ENCODE results near the gene SLC38A6. TPM values are rescaled to one million over a fixed set of nuclear protein-coding genes. Genes with fewer than 3 reads are reported as not detected.

The SLC38A6 gene
- total RNA-seq, 6 experiments from 2014 or later: 9.7 to 13.8 (median 11.1) TPM

DNA sequence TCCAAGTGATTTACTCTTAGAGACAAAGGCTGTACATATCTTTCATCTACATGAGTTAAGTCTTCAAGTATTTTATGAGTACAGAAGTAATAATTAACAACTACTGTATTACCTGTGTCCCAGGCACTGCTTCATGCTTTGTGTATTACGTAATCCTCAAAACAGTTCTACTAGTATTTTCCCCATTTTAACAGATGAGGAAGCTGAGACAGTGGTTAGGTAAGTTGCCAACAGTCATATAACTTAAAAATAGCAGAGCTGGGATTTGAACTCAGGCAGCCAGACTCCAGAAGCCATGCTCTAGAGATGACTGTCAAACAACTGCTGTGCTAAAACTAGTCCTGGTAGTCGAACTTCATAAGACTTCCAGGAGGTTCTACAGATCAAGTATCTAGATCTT is 10.9 kb upstream of the SLC38A6 start:
- no peak overlapping the region for H3K4me3 Mint-ChIP-seq

GRCh38 chr14:60971271-60971670 is 9.8 kb upstream of the SLC38A6 start:
- no peak overlapping the region for H3K27ac Mint-ChIP-seq
- DNase-seq: no peak
- peaks cover 4% of the 10 kb centered on the region; the same call in 1 of the 2 replicates for H3K4me1 Mint-ChIP-seq (ENCODE audit: low read depth)

More for the DNA sequence above, 10.9 kb upstream of the SLC38A6 start:
- DNase-seq: no peak
- Mint-ChIP-seq H3K9me3 (no peaks in the 10 kb centered on the region), H3K36me3 (ENCODE audit: low read depth) (peaks cover 17% of the 10 kb centered on the region; the same call in 1 of the 2 replicates), H3K27me3 (ENCODE audit: insufficient read depth) (no peaks in the 10 kb centered on the region), H3K27ac (no peak overlapping the region), H3K4me1 (ENCODE audit: low read depth) (peaks cover 11% of the 10 kb centered on the region)
- TF ChIP-seq, protein P1, sequence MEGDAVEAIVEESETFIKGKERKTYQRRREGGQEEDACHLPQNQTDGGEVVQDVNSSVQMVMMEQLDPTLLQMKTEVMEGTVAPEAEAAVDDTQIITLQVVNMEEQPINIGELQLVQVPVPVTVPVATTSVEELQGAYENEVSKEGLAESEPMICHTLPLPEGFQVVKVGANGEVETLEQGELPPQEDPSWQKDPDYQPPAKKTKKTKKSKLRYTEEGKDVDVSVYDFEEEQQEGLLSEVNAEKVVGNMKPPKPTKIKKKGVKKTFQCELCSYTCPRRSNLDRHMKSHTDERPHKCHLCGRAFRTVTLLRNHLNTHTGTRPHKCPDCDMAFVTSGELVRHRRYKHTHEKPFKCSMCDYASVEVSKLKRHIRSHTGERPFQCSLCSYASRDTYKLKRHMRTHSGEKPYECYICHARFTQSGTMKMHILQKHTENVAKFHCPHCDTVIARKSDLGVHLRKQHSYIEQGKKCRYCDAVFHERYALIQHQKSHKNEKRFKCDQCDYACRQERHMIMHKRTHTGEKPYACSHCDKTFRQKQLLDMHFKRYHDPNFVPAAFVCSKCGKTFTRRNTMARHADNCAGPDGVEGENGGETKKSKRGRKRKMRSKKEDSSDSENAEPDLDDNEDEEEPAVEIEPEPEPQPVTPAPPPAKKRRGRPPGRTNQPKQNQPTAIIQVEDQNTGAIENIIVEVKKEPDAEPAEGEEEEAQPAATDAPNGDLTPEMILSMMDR (IDR thresholded peaks at IDR 0.05): no peak

DNA sequence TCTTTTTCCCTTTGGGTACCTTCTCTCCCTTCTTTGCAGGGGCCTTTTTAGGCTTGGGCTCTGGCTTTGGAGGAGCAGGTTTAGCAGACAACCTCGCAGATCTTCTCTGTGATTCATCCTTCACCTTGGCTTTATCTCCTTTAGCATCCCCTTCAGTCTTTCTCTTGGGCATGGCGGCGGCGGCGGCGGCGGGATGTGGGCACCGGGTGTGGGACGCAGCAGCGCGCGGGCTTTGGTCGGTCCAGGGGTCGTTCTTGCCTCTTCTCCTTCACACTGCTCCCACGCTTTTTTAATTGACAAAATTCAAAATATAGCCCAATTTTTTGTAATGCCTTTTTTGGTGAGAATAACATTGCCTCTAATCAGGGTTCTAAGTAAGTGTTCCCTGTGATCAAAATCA is 8.8 kb upstream of the SLC38A6 start:
- Mint-ChIP-seq H3K4me3 (no peak overlapping the region), H3K27ac (no peak overlapping the region), H3K4me1 (ENCODE audit: low read depth) (peaks cover 4% of the 10 kb centered on the region; the same call in 1 of the 2 replicates), H3K9me3 (no peaks in the 10 kb centered on the region), H3K27me3 (ENCODE audit: insufficient read depth) (no peaks in the 10 kb centered on the region), H3K36me3 (ENCODE audit: low read depth) (peaks cover 24% of the 10 kb centered on the region)
- TF ChIP-seq, protein P1 (IDR thresholded peaks at IDR 0.05): no peak
- DNase-seq: no peak

More at GRCh38 chr14:60971271-60971670, 9.8 kb upstream of the SLC38A6 start:
- no peaks in the 10 kb centered on the region for H3K27me3 Mint-ChIP-seq (ENCODE audit: insufficient read depth)
- TF ChIP-seq, protein P1 (IDR thresholded peaks at IDR 0.05): no peak
- no peaks in the 10 kb centered on the region for H3K9me3 Mint-ChIP-seq
- H3K36me3 Mint-ChIP-seq (ENCODE audit: low read depth): peaks cover 20% of the 10 kb centered on the region; the same call in 1 of the 2 replicates
- H3K4me3 Mint-ChIP-seq: no peak overlapping the region

DNA sequence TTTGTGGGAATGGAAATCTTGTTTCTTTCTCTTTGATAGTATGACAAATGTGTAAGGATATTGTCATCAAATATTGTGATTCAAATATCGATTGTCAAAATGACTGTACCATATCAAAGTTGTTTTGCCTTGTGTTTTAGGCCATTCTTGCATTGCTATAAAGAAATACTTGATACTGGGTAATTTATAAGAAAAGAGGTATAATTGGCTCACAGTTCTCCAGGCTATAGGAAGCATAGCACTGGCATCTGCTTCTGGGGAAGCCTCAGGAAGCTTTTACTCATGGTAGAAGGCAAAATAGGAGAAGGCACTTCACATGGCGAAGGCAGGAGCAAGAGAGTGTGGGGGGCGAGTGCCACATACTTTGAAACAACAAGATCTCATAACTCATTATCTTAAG is 8.0 kb upstream of the SLC38A6 start:
- H3K9me3 Mint-ChIP-seq: no peaks in the 10 kb centered on the region
- TF ChIP-seq, protein P1 (IDR thresholded peaks at IDR 0.05): no peak
- H3K4me1 Mint-ChIP-seq (ENCODE audit: low read depth): peaks cover 4% of the 10 kb centered on the region

DNA sequence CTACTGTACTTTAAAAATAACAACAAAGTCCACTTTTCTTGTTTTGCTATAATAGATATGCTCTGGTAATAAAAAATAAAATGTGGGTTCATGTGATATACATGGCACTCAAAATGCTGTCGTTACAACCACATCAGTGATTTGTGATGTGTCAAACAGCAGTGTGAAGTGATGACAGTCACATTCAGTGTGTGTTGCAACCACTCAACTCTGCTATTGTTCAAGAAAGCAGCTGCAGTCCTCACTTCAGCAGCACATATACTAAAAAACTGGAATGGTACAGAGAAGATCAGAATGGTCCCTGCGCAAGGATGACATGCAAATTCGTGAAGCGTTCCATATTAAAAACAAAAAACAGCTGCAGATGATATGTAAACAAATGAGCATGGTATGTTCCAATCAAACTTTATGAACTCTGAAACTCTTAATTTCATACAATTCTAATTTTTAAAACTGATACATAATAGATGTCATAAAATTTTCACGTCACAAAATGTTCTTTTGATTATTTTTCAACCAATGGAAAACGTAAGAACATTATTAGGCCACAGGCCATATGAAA is 6.9 kb upstream of the SLC38A6 start:
- H3K27me3 Mint-ChIP-seq (ENCODE audit: insufficient read depth): no peaks in the 10 kb centered on the region
- no peak for DNase-seq
- peaks cover 4% of the 10 kb centered on the region for H3K4me1 Mint-ChIP-seq (ENCODE audit: low read depth)
- no peak overlapping the region for H3K4me3 Mint-ChIP-seq
- TF ChIP-seq, protein P1 (IDR thresholded peaks at IDR 0.05): no peak
- no peaks in the 10 kb centered on the region for H3K9me3 Mint-ChIP-seq
- H3K36me3 Mint-ChIP-seq (ENCODE audit: low read depth): peaks cover 34% of the 10 kb centered on the region
- no peak overlapping the region for H3K27ac Mint-ChIP-seq

More for the DNA sequence above, 8.0 kb upstream of the SLC38A6 start:
- no peak for DNase-seq
- Mint-ChIP-seq H3K27ac (no peak overlapping the region), H3K36me3 (ENCODE audit: low read depth) (peaks cover 28% of the 10 kb centered on the region), H3K4me3 (no peak overlapping the region), H3K27me3 (ENCODE audit: insufficient read depth) (no peaks in the 10 kb centered on the region)
